Naive thymus-derived CD4-positive, alpha-beta T cell (primary cell): ENCODE results near the gene MAGI2. TPM values are rescaled to one million over a fixed set of nuclear protein-coding genes. Genes with fewer than 3 reads are reported as not detected.
"Not testable (repeated sequence)": the region's sequence is repeated elsewhere in the genome, so short reads cannot be mapped to it uniquely, and the experiment has no call there.

Experiments
- ATAC-seq: fragments of 150-1000 bp; cut with Tn5 transposase; 2 replicates; pipeline ENCODE4 v1.10.0; 2021; ENCODE audit warnings: mild to moderate bottlenecking, moderate library complexity
- CTCF ChIA-PET: fragments of 350-600 bp; sonication (Branson Sonifier 250); formaldehyde crosslinking; loops from one replicate; lab custom pipeline; 2021; ENCODE audit warnings: antibody characterized with exemption; lab: Charles Lee
- POLR2A ChIA-PET: fragments of 350-600 bp; sonication (Branson Sonifier 250); formaldehyde crosslinking; loops from one replicate; lab custom pipeline; 2021; ENCODE audit warnings: antibody characterized with exemption, inconsistent platforms; lab: Charles Lee
- DNase-seq, 9 donors: peaks; one replicate each; pipeline versions ENCODE4 v3.0.0 to v3.0.0-alpha.2; 2020 to 2022; ENCODE audit warnings: mixed read lengths in 1 of 9
- H3K27ac ChIP-seq: one replicate; pipeline ENCODE4 v1.7.0; 2013; ENCODE audit warnings: mild to moderate bottlenecking, low read depth, low read length, moderate library complexity
- H3K27me3 ChIP-seq, 2 donors: one replicate each; pipeline ENCODE4 v1.7.0; 2013; ENCODE audit warnings: low read length in 2 of 2, mild to moderate bottlenecking in 2 of 2, moderate library complexity in 2 of 2; ENCODE audit not compliant: control insufficient read depth in 2 of 2, insufficient read depth in 2 of 2
- H3K36me3 ChIP-seq, 3 experiments: 1 replicate in 2 of 3; 2 replicates in 1 of 3; pipeline ENCODE4 v1.7.0; 2013; ENCODE audit warnings: low read length in 3 of 3, mild to moderate bottlenecking in 3 of 3, moderate library complexity in 1 of 3; ENCODE audit not compliant: insufficient read depth in 3 of 3, control insufficient read depth in 2 of 3
- H3K4me1 ChIP-seq, 2 donors: one replicate each; pipeline ENCODE4 v1.7.0; 2013; ENCODE audit warnings: low read length in 2 of 2, mild to moderate bottlenecking in 2 of 2, moderate library complexity in 1 of 2; ENCODE audit not compliant: control insufficient read depth in 2 of 2, insufficient read depth in 2 of 2
- H3K4me3 ChIP-seq: 2 replicates; pipeline ENCODE4 v1.7.0; 2013; ENCODE audit warnings: mild to moderate bottlenecking, low read length
- H3K9me3 ChIP-seq, 3 experiments: 1 replicate in 2 of 3; 2 replicates in 1 of 3; pipeline ENCODE4 v1.7.0; 2013; ENCODE audit warnings: low read length in 3 of 3; ENCODE audit not compliant: control insufficient read depth in 2 of 3
- H3K27ac Mint-ChIP-seq, 9 donors: one replicate each; pipeline ENCODE4 v1.8.0; 2020 to 2022; ENCODE audit warnings: mixed read lengths in 9 of 9, mild to moderate bottlenecking in 8 of 9, moderate library complexity in 5 of 9, inconsistent platforms in 2 of 9
- H3K27me3 Mint-ChIP-seq, 5 donors: one replicate each; pipeline ENCODE4 v1.8.0; 2021 to 2022; ENCODE audit warnings: mixed read lengths in 5 of 5, mild to moderate bottlenecking in 1 of 5
- H3K36me3 Mint-ChIP-seq, 5 donors: one replicate each; pipeline ENCODE4 v1.8.0; 2020 to 2022; ENCODE audit warnings: mixed read lengths in 5 of 5, mild to moderate bottlenecking in 3 of 5, inconsistent platforms in 1 of 5
- H3K4me1 Mint-ChIP-seq, 7 donors: one replicate each; pipeline ENCODE4 v1.8.0; 2020 to 2022; ENCODE audit warnings: mixed read lengths in 7 of 7, mild to moderate bottlenecking in 3 of 7, inconsistent platforms in 1 of 7
- H3K4me3 Mint-ChIP-seq, 10 donors: one replicate each; pipeline ENCODE4 v1.8.0; 2020 to 2022; ENCODE audit warnings: mild to moderate bottlenecking in 10 of 10, mixed read lengths in 10 of 10, moderate library complexity in 6 of 10, inconsistent platforms in 2 of 10
- H3K9me3 Mint-ChIP-seq, 11 donors: one replicate each; pipeline ENCODE4 v1.8.0; 2020 to 2022; ENCODE audit warnings: mixed read lengths in 11 of 11, mild to moderate bottlenecking in 4 of 11, inconsistent platforms in 1 of 11, moderate library complexity in 1 of 11
- intact Hi-C, 2 donors: fragments of 100-400 bp; cut with micrococcal nuclease; formaldehyde crosslinking; loops; one replicate each; pipeline ENCODE4 v1.15.1; 2023
- polyA plus RNA-seq, 2 donors: library from polyadenylated mRNA; unstranded; fragments of 300-500 nt; fragmentation: Illumina TruSeq; gene quantifications; one replicate each; pipeline ENCODE4 v1.2.3, GENCODE V29; 2021
- total RNA-seq, 6 experiments: library from RNA in 5 of 6; stranded (reverse) in 5 of 6; gene quantifications; 1 replicate in 5 of 6; 2 replicates in 1 of 6; pipeline ENCODE4 v1.2.3 and lab custom pipeline; 2021 to 2026

Gene MAGI2
- total and polyA plus RNA-seq, 7 experiments from 2014 or later = 0.05 to 0.67 (median 0.15) TPM; not detected in 3

DNA sequence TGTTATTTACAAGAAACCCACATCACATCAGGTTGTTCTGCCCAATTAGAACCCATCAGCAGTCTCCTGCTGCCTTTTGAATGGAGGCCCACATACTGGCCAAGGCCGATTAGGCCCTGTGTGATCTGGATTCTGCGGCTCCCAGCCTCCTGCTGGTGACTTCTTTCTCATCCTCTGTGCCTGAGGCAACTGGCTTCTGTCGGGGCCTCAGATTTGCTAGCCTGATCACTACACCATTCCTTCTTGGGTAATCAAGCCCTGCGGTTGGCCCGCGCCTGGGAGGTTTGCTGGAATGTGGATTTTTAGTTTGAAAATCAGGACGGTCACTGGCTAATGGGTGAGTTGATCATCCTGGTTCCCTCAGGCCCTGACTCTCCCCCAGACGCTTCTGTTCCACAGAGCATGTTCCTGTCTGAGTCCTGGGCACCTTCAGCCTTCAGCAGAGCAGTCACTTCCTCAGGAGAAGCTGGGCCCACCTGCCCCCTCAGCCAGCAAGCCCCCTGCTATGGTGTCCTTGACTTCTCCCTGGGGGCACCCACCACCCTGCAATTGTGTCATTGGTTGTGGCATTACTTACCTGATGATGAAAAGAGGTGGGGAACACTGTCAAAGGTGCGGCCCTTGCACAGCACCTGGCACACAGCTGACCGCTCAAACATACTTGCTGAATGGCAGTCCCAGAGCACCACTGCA lies 1447.3 kb downstream of the MAGI2 start:
- intact Hi-C loops = no loop called here
- ChIA-PET POLR2A (no interaction called here), CTCF (no interaction called here)

DNA sequence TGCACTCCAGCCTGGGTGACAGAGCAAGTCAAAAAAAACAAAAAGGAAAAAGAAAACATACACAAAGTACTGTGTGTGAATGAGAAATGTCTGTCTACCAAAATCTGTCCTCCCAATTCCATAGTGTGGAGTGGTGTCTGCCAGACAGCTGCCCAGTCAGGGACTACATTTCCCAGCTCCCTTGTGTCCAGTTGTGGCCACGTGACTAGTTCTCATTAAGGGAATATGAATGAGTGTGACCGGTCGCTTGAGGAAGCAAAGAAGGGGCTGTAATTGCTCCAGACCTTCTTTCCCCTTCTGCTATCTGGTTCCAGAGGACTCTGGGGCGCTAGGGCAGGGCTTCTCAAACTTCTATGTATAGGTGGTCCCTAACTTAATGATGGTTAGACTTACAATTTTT lies 1450.8 kb downstream of the MAGI2 start:
- ChIA-PET CTCF (no interaction called here), POLR2A (no interaction called here)
- Mint-ChIP-seq H3K27me3 (no peaks in the 10 kb centered on the region), H3K36me3 (peaks cover 0 to 3% (median 0%) of the 10 kb centered on the region in 5 donors), H3K27ac (no peak overlapping the region), H3K4me1 (no peaks in the 10 kb centered on the region), H3K9me3 (peaks cover 0 to 9% (median 0%) of the 10 kb centered on the region in 11 donors), H3K4me3 (no peak overlapping the region)
- intact Hi-C loops = no loop called here
- H3K27me3 ChIP-seq = no peaks in the 10 kb centered on the region
- H3K4me3 ChIP-seq = no peak overlapping the region
- ATAC-seq (no peak), DNase-seq (no peak)
- H3K36me3 ChIP-seq = no peaks in the 10 kb centered on the region
- no peaks in the 10 kb centered on the region for H3K4me1 ChIP-seq
- H3K9me3 ChIP-seq = no peaks in the 10 kb centered on the region
- no peak overlapping the region for H3K27ac ChIP-seq

More for the DNA sequence above, 1447.3 kb downstream of the MAGI2 start:
- Mint-ChIP-seq H3K4me1 (no peaks in the 10 kb centered on the region), H3K4me3 (no peak overlapping the region), H3K36me3 (peaks cover 0 to 3% (median 0%) of the 10 kb centered on the region in 5 donors), H3K27ac (no peak overlapping the region), H3K9me3 (peaks cover 0 to 4% (median 0%) of the 10 kb centered on the region in 11 donors), H3K27me3 (no peaks in the 10 kb centered on the region)
- H3K27me3 ChIP-seq = no peaks in the 10 kb centered on the region
- ATAC-seq = no peak
- no peak overlapping the region for H3K27ac ChIP-seq
- H3K9me3 ChIP-seq = no peaks in the 10 kb centered on the region
- no peaks in the 10 kb centered on the region for H3K36me3 ChIP-seq
- H3K4me1 ChIP-seq = no peaks in the 10 kb centered on the region
- DNase-seq = no peak
- no peak overlapping the region for H3K4me3 ChIP-seq

DNA sequence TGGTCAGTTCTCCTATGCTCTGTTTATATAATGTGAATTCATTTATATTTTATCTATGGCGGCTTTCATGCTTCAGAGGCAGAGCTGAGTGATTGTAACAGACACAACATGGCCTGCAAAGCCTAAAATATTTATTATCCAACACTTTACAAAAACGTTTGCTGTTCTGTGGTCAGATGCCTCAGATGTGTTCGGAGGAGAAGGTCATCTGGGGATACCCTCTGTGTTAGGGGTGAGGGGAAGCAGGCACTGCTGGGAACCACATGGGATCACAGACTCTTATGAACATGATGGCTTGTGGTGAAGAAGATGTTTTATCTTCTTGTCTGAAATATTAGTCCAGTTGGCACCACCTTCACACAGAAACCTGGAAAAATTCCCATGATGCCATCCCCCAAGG lies 1451.4 kb downstream of the MAGI2 start:
- no peak overlapping the region for H3K4me3 Mint-ChIP-seq
- no peaks in the 10 kb centered on the region for H3K27me3 ChIP-seq
- no peaks in the 10 kb centered on the region for H3K9me3 ChIP-seq
- DNase-seq (no peak), ATAC-seq (no peak)
- no peak overlapping the region for H3K27ac ChIP-seq
- H3K27me3 Mint-ChIP-seq = no peaks in the 10 kb centered on the region
- no peaks in the 10 kb centered on the region for H3K4me1 ChIP-seq
- intact Hi-C loops = no loop called here
- H3K27ac Mint-ChIP-seq = no peak overlapping the region
- H3K36me3 ChIP-seq = no peaks in the 10 kb centered on the region
- POLR2A ChIA-PET = no interaction called here
- H3K9me3 Mint-ChIP-seq = peaks cover 0 to 9% (median 0%) of the 10 kb centered on the region in 11 donors
- H3K36me3 Mint-ChIP-seq = peaks cover 0 to 3% (median 0%) of the 10 kb centered on the region in 5 donors
- H3K4me1 Mint-ChIP-seq = no peaks in the 10 kb centered on the region
- H3K4me3 ChIP-seq = no peak overlapping the region
- CTCF ChIA-PET = no interaction called here

DNA sequence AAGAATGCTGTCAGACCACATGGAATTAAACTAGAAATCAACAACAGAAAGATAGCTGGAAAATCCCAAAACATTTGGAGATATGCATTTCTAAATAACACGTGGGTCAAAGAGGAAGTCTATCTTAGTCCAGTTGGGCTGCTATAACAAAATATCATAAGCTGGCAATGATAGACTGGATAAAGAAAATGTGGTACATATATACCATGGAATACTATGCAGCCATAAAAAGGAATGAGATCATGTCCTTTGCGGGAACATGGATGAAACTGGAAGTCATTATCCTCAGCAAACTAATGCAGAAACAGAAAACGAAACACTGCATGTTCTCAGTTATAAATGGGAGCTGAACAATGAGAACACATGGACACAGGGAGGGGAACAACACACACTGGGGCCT lies 1454.3 kb downstream of the MAGI2 start:
- H3K36me3 Mint-ChIP-seq, DNase-seq, H3K4me3 Mint-ChIP-seq, CTCF ChIA-PET, H3K27ac ChIP-seq, H3K27ac Mint-ChIP-seq, ATAC-seq, H3K9me3 Mint-ChIP-seq, H3K9me3 ChIP-seq, intact Hi-C loops, H3K27me3 ChIP-seq, H3K4me1 Mint-ChIP-seq, H3K4me3 ChIP-seq, POLR2A ChIA-PET, H3K4me1 ChIP-seq, H3K27me3 Mint-ChIP-seq, H3K36me3 ChIP-seq: not testable (repeated sequence)

DNA sequence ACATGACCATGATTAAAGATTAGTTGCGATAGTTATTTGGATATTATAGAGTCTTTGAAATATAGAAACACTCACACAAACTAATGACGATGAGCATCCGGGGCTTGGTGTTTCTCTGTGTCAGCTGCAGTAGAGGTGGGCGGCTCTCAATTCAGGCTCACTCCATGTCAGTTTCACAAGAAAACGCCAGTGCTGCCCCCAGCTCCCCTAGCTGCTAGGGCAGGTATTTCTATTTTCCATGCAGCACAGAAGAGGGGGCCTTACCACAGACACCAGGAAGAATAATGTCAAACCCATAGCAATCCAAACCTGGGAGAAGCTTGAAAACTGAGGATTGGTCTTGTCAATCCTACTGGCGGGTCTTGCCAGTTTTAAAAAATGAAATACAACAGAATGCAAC lies 1457.8 kb downstream of the MAGI2 start:
- Histone ChIP-seq H3K36me3 (no peaks in the 10 kb centered on the region), H3K4me1 (no peaks in the 10 kb centered on the region), H3K27me3 (no peaks in the 10 kb centered on the region), H3K4me3 (no peak overlapping the region), H3K27ac (no peak overlapping the region), H3K9me3 (no peaks in the 10 kb centered on the region)
- DNase-seq = no peak
- Mint-ChIP-seq H3K27me3 (peaks cover 0 to 6% (median 0%) of the 10 kb centered on the region in 5 donors), H3K9me3 (peaks cover 0 to 9% (median 0%) of the 10 kb centered on the region in 11 donors), H3K27ac (no peak overlapping the region), H3K4me1 (no peaks in the 10 kb centered on the region), H3K4me3 (no peak overlapping the region), H3K36me3 (no peaks in the 10 kb centered on the region)
- ChIA-PET CTCF (no interaction called here), POLR2A (no interaction called here)
- no peak for ATAC-seq
- intact Hi-C loops = no loop called here

DNA sequence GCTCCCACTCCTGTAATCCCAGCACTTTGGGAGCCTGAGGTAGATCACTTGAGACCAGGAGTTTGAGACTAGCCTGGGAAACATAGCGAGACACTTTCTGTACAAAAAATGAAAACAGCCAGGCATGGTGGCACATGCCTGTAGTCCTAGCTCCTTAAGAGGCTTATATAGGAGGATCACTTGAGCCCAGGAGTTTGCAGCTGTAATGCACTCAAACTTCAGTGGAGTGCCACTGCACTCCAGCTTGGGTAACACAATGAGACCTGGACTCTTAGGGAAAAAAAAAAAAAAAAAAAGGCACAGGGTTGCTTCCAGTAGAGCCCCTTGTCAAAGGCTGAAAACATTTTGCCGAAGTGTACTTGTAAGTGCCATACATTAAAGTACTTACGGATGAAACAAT lies 1459.6 kb downstream of the MAGI2 start:
- Histone ChIP-seq H3K36me3 (no peaks in the 10 kb centered on the region), H3K27ac (no peak overlapping the region), H3K27me3 (no peaks in the 10 kb centered on the region), H3K9me3 (no peaks in the 10 kb centered on the region), H3K4me1 (no peaks in the 10 kb centered on the region), H3K4me3 (no peak overlapping the region)
- DNase-seq = no peak
- Mint-ChIP-seq H3K4me3 (no peak overlapping the region), H3K27ac (no peak overlapping the region), H3K36me3 (no peaks in the 10 kb centered on the region), H3K9me3 (peaks cover 0 to 5% (median 0%) of the 10 kb centered on the region in 11 donors), H3K4me1 (no peaks in the 10 kb centered on the region), H3K27me3 (peaks cover 0 to 8% (median 0%) of the 10 kb centered on the region in 5 donors)
- CTCF ChIA-PET = no interaction called here
- ATAC-seq = no peak
- POLR2A ChIA-PET = no interaction called here
- intact Hi-C loops = no loop called here

DNA sequence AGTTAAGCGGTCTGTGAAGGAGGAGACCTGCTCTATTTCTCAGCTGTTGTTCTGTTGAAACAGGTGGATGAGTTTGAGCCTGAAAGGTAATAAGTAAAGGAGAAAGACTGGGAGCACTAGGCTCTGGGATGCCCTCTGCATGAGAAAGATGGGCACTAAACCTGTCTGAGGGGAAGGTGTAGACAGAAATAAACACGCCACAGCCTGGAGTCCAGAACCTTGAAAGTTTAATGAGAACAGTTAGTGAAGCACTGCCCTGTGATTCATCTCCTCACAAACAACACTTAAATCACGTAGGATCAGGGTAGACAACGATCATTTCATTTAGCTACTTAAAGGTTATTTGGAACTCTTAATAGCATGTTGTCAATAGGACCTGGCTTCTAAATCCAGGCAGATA lies 1461.8 kb downstream of the MAGI2 start:
- Histone ChIP-seq H3K36me3 (no peaks in the 10 kb centered on the region), H3K4me1 (no peaks in the 10 kb centered on the region), H3K9me3 (no peaks in the 10 kb centered on the region), H3K27me3 (no peaks in the 10 kb centered on the region), H3K27ac (no peak overlapping the region), H3K4me3 (no peak overlapping the region)
- Mint-ChIP-seq H3K27ac (no peak overlapping the region), H3K9me3 (no peaks in the 10 kb centered on the region), H3K36me3 (no peaks in the 10 kb centered on the region), H3K4me3 (no peak overlapping the region), H3K4me1 (no peaks in the 10 kb centered on the region), H3K27me3 (peaks cover 0 to 18% (median 6%) of the 10 kb centered on the region in 5 donors)
- ChIA-PET CTCF (no interaction called here), POLR2A (no interaction called here)
- DNase-seq (no peak), ATAC-seq (no peak)
- intact Hi-C loops = no loop called here
